Stromal cell of bone marrow (primary cell): Measurements from ENCODE around the gene C1RL.

Source experiments
- DNase-seq: peaks from one replicate; pipeline ENCODE4 v3.0.0-alpha.2; 2012; ENCODE audit warnings: low read depth

C1RL gene

DNA sequence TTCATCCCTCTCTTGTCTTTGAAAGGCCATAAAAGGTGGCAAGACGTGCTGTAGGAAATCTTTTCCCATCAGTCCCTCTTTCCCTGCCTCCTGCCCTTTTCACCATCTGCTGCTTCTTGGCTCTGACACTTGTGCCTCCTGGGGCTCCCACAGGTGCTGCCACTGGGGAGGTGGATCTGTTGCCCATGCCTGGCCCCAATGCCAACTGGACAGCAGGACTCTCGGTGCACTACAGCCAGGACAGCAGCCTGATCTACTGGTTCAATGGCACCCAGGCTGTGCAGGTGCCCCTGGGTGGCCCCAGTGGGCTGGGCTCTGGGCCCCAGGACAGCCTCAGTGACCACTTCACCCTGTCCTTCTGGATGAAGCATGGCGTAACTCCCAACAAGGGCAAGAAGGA lies 27.7 kb upstream of the C1RL start:
- DNase-seq: no peak

DNA sequence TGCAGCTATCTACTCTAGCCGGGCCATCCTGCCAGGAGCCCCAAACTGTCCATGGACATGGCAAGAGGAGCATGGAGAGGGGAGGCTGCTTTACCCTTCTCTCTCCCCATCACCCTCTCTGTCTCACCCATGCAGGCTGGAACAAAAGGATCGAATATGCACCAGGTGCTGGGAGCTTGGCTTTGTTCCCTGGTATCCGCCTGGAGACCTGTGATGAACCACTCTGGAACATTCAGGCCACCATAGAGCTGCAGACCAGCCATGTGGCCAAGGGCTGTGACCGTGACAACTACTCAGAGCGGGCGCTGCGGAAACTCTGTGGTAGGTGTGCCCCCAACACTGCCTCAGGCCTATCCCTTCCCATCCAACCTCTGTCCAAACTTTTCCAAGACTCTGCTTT lies 27.1 kb upstream of the C1RL start:
- DNase-seq: no peak

DNA sequence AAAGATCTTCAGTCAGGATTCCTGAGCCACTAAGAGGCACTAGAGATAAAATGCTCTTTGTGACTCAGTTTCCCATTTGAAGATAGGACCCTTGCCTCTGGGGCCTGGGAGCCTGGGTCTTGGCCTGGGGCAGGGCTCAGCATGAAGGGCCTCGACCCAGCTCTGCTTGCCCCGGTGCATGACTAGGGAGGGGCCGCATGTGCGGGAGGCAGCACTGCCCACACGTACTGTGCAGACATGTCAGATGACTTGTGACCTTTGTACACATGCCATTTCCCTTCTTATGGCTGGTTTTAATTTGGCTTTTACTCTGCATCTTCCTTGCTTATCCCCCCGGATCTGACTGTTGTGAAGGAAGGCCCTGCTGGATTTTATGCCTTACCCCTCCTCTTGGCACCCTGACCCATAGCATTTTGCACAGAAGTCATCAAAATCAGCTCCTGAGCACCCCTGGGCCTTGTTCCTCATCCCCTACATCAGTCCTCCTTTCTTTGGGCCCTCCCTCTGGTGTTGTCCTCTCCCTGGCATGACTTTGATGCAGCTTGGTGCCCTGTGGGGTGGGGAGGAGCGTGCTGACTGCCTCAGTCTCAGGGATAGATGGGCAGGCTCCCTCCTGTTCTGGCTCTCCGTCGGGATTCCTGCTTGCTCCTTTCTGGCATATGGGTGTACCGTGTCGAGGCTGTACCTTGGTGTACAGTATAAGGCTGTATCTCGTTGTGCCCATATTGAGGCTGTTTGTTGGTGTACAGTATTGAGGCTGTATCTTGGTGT lies 25.6 kb upstream of the C1RL start:
- no peak for DNase-seq

DNA sequence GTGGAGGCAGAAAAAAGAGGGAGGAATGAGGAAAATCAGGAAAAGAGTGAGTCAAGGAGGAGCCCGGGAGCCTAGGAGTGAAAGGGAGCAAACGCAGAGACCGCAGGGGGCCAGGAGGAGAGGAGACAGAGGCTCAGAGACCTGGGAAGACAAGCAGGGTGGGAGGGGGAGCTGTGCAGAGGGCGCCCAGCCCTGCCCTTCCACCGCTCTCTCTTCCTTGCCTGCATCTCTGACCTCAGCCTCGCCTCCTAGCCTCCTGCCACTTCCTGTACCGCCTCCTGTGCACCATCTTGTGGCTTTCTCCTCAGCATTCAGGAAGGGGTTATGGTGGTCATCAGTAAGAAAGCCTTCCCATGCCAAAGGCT lies 22.5 kb upstream of the C1RL start:
- no peak for DNase-seq

DNA sequence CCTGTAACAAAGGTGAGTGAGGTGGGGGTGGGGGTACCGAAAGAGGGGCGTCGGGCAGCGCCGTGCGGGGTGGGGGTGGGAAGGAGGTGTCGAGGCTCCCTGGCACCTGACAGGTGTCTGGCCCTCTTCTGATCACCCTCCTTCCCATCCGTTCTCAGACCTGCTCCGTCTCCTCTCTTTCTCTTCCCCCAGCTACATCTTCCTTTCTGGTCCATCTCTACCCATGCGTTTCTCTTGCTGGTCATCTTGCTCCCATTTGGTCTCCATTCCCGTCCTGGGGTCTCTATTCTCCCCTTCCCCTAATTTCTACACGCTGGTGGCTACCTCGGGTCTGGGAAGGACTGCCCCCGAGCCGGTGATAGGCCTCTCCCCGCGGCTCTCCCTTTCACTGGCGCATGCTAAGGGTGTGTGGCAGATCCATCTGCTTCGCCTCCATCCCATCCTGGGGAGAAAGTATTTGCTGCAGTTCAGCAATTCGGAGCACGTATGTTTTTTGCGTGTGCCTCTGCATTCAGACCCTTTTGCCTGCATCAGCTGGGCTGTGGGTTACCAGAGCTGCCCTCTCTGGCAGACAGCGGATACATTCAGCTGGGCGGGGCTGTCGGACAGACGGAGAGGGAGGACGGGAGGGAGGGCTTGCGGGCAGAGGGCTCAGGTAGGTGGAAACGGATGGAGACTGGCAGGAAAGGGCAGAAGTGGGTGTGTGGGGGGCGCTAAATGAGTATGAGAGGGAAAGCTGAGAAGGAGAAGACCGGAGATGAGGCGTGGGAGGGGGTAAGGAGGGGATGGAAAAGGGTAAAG lies 21.9 kb upstream of the C1RL start:
- DNase-seq: peak; percentile 14

DNA sequence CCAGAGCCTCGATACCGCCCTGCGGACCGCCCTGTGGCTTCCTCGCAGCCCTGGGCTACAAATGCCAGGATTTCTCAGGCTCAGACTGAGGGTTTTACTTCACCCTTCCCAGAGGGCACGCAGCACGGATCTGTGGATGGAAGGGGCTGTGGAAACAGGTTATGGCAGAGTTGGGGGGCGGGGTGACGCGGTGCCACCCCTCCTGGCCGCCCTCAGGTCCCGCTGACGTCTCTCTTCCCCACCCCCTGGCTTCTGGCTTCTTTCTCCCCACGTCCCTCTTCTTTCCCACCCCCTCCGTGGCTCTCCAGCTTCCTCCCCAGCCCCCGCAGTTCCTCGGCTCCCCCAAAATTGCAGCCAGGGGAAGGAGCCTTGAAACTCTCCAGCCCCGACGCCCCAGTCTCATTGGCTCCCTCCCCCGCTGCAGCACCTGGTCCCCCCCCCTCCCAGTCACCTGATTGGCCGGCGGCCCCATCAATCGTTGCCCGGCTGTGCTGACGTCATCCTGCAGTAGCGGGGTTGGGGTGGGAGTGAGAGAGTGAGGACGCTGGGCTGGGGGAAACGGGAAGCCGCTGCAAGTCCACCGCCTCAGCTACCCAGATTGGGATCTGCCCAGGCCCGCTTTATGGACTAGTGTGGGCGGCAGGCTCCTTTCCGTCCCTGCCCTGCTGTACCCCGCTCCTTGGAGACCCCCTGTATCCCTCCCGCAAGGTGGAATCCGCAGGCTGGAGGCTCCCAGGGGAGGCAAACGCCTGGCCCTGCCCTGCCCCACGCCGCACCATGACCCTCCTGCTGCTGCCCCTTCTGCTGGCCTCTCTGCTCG lies 21.1 kb upstream of the C1RL start, which contains the start of gene CLSTN3:
Gene CLSTN3 (plus strand): TSS at position 500 of the 820 bp plus-strand sequence. CDS start 278 bp downstream, at position 778.
- DNase-seq: peak; percentile 41

DNA sequence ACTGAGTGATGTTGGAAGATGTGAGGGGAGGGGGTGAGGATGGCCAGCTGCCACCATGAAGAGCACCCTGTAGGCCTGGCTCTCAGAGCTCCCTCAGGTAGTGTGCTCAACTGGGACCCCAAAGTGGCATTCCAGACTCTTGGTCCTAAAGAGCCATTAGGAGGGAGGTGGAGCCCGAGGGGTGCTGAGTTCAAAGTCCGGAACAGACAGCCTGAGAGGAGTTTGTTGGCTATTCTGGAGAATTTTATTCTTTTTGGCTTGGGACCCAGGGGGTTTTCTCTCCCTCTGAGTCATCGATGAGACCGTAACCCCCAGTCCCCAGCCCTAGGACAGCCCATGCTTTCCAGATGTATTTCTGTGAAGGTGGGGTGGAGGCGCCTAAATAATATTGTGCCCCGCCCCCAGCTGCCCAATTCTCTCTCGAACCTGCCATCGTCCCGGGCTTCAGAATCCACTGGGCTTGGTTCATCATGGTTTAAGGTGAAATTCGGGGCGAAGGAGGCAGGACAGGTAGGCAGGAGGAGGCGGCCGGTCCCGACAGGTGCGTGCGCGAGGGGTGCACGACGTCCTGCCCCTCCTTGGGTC lies 20.4 kb upstream of the C1RL start:
- no peak for DNase-seq

DNA sequence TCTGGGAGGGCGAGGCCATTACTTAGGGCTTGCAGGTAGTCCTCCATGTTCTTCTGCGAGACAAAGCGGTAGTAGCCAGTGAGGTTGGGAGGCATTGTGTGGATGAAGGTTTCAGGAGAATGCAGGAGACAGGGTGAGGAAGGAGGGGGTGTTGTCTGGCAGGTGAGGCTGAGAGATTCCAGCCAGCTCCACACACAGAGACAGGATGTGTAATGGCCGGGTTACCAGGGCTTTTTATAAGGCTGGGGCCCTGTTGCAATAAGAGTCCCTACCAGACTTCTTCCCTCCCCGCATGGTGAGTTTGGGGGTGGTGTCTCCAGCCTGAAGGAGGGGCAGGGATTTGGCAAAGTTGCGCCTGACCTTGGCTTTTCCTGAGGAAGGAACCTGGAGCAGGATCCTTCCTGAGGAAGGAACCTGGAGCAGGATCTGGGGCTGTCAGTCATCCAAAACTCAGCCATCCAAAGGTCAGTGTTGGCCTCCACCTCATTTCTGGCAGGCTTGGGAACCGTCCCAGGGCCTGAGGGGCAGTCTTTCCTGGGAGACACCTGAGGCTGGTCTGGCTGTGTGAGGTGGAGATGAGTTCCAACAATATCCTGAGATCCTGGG lies 19.8 kb upstream of the C1RL start, which contains the start of gene RBP5:
Gene RBP5 (minus strand): TSS at position 209 of the 606 bp plus-strand sequence. CDS start 114 bp downstream, at position 95.
- no peak for DNase-seq

DNA sequence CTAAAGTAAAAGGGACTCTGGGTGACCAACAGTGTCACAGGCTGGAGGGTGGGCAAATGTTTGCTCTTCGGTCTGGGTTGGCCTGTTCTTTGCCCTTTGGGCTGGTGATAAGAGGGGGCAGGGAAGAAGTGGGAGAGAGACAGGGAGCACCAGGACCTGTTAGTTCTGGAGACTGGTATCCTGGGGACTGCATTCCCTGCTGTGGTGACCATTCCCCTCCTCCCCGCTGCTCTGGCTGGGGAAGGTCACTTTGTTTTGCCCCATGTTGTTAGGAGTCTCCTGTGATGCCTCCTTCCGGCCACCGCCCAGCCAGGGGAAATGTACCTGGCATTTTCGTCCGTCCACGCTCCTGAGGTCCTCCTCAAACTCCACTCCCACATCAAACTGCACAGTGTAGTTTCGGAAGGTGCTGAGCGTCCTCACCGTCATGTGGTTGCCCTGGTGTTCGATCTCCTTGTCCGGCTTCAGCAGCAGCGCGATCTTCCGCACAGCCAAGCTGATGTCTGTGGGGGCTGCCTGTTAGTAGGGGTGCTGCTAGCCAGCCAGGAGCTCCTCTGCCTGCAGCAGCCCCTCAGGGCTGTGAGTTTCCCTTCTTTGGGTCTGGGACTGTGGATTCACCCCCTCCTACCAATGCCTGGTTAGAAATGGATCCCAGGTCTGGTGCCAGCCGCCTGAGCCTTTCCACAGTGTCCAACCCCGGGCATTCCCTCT lies 19.1 kb upstream of the C1RL start:
- DNase-seq: no peak

DNA sequence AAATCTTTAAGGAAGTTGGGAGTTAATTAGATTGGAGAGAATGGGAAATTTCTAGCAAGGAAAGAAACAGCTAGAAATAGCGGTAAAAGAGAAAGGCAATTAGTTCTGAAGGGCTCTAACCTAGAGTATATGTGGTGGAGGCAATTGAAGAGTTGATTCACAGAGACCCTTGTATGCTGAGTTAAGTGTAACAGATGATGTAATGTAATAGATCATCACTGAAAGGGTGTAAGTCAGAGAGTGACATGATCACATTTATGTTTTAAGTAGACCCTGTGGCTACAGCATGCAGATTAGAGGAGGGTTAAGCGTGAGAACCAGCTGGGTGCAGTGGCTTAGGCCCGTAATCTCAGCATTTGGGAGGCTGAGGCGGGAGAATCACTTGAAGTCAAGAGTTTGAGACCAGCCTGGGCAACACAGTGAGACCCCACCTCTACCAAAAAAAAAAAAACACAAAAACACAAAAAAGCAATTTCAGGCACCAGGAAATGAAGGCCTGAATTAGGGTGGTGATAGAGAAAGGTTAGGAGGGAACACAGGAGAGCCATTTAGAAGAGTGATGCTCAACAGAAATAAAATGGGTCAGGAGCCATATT lies 16.7 kb upstream of the C1RL start:
- no peak for DNase-seq

DNA sequence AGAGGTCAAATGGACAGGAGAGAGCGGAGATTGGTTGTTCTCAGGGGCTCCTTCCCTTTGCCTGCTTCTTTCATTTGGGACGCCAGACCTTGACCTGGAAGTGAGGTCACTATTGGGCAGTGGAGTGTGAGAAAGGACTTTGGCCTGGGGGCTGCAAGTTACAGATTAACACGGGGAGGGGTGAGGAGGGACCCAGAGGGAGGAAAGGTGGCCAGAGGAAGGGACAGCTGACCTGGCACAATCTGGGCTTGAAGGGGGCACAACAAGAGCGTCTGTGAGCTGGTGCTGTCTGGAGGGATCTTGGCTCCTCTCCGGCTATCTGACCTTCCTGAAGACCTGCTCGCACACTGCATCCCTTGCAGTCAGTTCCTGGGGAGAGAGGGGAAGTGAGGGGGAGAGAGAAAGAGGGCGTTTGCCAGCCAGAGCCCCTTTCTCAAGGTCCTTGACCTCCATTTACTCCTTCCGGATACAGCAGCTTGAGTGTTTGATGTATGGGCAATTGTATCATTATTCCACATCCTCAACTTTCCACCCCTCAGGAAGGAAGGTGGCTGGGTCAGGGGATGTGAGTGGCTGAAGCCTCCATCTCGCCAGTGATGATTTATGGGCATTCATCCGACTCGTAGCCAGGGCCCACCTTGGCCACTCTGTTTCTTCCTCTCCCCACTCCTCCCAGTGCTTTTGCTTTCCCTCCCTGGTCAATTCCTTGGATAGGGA lies 14.9 kb upstream of the C1RL start:
- no peak for DNase-seq

DNA sequence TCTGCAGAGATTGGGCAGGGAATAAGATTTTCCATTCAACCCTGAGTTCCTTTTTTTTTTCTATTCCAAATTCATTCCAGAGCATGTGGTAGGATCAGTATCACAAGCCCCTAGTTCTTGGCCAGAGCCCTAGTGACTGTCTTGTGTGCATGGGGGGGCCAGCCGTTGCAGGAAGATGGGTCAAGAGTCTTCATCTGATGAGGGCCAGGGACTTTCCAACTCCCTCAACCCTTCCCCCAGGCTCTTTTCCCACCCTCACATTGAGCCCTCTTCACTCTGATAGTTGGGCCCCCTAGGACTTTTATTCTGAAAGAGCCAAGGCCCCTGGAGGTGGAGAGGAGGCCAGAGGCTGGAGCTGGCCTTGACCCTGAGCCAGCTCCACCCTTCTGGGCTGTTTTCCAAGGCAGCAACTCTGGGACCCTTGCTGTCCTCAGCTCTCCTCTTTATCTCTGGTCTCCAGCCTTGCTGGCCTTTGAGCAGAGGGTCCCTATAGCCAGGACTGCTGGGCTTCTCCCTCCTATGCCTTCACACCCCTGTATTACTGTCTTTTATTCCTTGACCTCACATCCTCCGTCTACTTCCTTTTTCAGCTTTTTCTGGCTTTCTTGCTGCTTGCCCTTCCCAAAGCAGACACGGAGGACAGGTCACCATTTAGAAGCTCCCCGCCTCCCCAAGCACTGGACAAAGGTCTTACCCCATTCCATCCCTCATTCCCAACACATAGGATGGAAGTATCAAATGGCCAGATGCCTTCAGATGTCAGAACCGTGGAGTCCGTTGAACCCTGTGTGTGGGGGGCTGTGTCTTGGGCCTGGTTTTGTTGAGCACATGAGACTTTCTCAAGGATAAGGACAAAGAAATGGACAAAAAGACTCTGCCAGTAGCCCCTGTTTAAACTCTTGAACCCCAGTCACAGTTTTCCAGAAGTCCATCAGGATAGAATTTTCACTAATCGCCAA lies 14.1 kb upstream of the C1RL start:
- no peak for DNase-seq

DNA sequence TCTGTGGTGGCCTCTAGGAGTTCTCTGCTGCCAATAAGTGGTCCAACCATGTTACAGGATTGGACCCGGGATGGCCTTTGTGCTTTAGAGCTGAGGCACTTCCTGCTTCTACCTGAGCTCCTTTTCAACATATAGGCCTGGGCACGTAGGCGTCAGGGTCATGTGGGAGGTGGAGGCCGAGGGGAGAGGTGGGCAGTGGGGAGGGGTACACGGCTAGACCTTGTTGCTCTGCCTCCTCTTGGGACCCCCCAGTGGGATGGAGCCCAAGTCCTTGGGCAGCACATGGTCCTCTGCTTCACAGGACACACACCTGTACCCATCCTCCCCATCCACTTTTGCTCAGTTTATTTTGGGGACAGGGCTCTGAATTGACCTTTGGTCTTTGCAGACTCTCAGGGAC lies 12.3 kb upstream of the C1RL start:
- no peak for DNase-seq

DNA sequence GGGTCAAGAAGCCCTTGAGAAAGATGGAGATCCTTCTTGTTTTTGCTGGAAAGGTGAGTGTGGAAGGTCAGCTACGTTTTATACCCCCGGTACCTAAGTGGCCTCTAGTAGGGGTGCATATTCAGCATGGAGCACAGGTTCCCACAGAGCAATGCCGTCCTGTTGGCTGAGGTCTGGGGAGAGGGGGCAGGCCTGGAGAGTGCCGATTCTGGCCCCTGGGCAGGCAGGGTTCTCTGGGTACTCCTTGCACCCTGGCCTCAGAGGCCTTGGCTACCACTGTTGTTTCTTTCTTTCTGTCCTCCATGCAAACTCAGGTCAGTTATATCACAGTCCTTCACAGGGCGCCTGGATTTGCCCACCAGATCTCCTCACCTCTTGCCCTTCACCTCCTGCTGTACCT lies 11.2 kb upstream of the C1RL start:
- DNase-seq: no peak

DNA sequence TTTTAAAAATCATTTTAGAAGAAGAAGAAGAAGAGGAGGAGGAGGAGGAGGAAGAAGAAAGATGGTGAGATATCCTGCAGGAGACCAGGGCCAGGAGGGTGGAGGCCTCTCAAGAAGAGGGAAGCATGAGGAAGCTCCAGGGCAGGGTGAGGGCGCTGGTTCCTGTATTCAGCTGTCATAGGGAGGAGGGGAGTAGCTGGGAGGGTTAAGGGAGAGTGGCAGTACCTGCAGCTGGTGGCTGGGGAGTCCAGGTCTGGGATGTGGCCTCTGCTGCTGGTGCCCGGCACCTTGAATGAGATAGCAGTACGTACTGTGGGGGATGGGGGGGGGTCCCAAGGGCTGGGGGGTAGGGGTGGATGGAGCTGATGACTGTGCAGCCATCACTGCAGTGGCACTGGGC lies 9.9 kb upstream of the C1RL start:
- no peak for DNase-seq

DNA sequence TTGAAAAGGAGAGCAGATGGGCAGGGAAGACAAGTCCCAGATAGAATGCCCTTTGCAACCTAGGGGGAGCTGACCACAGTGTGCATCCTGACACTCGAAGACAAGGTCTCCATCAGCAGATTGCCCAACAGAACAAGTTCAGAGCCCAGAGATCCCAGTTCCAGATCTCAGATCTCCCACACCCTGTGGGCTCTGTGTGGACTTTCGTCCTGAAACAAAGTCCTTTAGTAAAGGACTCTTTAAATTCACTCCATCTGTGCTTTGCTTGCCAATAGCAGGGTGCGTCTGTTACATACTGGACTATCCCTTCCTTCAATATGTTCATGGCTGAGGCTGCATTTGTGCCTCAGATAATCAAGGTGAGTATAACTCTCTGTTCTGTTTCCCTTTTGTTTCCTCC lies 8.7 kb upstream of the C1RL start:
- no peak for DNase-seq

DNA sequence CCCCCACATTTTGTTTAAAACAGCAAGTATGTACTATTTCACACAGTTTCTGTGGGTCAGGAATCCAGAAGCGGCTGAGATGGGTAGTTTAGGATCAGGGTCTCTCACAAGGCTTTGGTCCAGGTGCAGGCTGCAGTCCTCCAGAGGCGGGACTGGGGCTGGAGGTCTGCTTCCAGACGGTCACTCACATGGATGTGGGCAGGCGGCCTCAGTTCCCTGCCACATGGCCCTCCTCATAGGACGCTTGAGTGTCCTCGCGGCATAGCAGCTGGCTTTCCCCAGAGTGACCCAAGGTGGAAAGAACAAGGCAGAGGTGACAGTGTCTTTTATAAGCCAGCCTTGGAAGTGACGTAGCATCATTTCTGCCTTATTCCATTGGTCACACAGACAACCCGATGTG lies 7.9 kb upstream of the C1RL start:
- DNase-seq: no peak

DNA sequence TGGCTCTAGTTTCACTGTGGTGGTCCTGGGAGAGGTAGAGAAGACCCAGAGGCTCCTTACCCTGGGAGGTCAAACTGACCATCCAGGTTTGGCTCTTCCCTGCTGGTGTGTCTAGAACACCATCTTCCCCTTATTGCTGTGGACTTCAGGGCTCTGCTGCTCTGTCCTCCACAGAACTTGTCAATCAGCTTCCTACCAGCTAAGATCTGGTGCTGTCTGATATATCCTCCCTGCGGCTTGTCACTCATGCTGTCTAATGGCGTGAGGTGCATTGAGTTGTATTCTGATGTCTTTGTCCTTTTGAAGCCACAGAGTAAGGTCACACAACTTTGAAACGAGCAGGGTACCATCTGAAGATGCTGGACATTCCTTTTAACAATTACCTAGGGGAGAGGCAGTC lies 7.2 kb upstream of the C1RL start:
- DNase-seq: no peak

DNA sequence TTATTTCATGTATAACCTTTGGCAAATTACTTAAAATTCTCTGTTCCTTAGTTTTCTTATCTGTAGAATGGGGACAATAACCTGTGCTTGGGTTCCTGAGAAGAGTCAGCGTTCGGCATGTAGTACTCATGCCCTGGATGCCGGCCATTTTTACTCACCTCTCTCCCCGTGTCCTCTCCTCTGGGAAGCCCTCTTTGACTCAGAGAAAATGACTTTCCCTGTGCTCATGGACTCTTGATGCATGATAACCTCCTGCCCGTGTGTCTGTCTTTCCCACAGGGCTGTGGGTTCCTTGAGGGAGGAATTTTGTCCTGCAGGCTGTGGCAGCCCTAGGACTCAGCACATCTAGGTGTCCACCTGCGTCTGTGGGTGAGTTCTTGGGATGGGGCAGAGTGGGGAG lies 5.8 kb upstream of the C1RL start:
- no peak for DNase-seq
